ENCODE results near the gene ART4. TPM values are rescaled to one million over a fixed set of nuclear protein-coding genes. Genes with fewer than 3 reads are reported as not detected.

Gene ART4, protein sequence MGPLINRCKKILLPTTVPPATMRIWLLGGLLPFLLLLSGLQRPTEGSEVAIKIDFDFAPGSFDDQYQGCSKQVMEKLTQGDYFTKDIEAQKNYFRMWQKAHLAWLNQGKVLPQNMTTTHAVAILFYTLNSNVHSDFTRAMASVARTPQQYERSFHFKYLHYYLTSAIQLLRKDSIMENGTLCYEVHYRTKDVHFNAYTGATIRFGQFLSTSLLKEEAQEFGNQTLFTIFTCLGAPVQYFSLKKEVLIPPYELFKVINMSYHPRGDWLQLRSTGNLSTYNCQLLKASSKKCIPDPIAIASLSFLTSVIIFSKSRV
- total RNA-seq: 0.46 TPM

DNA sequence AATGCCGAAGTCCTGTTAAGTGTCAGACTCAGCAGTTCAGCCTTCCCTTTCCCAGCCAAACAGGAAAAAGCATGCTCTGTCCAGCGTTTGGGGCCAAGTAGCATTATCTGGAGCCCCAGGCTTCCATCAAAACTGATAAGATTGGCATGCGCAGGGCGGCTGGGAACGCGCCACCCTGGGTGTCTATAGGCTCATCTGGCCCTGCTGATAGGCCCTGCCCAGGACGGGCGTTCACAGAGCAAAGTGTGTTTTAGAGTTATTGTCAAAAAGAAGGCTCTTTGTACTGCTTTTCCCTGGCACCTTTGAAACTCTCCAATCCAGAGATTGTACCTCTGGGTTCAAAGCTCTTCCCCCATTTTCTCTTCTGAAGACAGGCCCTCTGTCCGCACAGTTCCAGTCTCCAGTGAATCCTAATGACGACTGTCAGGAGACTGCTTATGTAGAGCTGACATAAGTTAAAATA lies at the start of gene ART4:
TSS of gene ART4 (minus strand) at position 102 of the 463 bp plus-strand sequence. CDS start 413 bp downstream, outside the sequence.

DNA sequence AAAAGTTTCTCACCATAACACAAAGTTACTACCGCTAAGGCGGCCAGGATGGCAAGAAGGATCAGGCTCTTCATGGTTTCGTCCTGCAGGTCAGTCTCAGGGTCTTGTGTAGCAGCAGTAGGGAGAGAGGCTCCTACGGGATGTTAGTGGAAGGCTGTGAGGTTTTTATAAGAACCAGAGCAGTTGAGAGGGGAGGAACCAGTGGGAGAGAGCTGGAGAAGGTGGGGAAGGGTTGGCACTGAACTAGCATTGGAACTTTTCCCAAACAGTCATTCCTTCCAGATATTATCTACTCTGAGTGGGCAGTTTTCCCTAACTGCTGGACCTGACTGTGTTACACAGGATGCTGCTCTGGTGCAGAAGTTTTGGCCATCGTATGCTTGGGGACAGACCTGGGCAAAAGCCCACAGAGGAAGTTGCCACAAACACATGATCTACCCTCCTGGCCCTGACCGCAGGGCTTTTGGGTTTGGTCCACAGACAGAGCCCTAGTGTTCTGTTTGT lies 42.4 kb upstream of the ART4 start, which contains the start of gene MGP:
TSS of gene MGP (minus strand) at position 137 of the 504 bp plus-strand sequence. CDS start at position 74, 63 bp downstream.

DNA sequence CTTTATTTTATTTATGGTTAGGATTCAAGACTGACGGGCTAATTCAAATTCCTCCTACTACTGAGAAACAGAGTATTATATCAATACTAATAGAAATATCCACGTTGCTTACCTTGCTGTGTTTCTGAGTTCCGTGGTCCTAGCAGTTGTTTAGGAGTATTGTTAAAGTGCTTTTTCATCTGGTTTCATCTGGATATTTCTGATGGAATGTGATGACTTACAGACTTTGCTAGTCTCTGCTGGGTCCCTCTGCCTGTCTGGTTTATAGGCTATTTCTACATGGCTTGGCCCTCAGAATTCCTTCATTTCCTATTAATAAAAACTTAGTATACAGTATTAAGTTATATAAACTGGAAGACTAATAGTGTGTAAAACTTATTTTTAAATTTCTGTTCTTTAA lies 29.3 kb downstream of the ART4 start, which contains the start of gene SMCO3:
TSS of gene SMCO3 (minus strand) at position 169 of the 400 bp plus-strand sequence. CDS start 7,502 bp downstream, outside the sequence.

DNA sequence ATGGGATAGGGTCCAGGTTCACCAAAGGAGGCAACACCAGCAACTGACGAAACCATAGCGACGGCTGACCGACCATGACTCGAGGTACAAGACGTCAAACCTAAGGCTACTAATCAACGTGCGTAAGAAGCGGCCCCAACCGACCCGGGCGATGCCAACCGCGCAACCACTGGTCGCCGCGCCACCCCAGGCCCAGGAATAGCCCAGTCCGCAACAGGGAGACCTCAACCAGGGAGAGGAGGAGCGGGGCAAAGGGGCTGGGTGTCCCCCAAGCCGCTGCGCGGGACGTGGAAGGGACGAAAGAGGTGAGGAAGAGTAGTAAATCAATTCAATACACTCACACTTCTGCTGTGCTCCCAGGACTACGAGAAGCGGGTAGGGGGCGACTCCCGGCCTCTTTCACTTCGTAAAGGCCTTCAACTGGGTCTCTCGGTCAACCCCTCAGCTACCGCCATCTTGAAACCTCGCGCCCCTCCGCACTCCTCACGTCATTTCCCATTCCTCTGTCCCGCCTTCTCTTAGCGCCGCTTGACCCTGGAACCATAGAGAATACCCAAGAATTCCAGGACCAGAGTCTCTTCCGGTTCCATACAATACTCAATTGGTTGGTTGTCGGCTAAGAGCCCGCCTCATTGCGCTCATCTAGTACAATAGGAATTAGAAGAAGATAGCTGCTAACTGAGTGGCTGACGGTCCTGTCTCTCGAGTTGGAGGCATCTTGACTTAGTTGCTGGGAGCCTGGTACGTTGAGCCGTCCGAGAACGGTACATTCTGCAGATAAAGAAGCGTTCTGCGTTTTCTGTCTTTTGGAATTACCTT lies 40.1 kb downstream of the ART4 start, which contains the start of the genes C12orf60 and WBP11:
TSS of gene C12orf60 (plus strand) at position 660 of the 819 bp plus-strand sequence. CDS start 19,266 bp downstream, outside the sequence.
TSS of gene WBP11 (minus strand) at position 468 of the 819 bp plus-strand sequence. CDS start 2,095 bp downstream, outside the sequence.

Other genes with a start within 250 kb of the ART4 start
- not detected for gene GUCY2C, start 146.9 kb downstream of the ART4 start, total RNA-seq
- gene WBP11, start 40.0 kb downstream of the ART4 start, total RNA-seq: 28.4 TPM
- 3.7 TPM for gene C12orf60, start 39.9 kb downstream of the ART4 start, total RNA-seq
- not detected for gene SMCO3, start 29.3 kb downstream of the ART4 start, total RNA-seq
- 3.0 TPM for gene MGP, start 42.3 kb upstream of the ART4 start, total RNA-seq
- gene ERP27, start 95.0 kb upstream of the ART4 start, total RNA-seq: 0.46 TPM
- 19.4 TPM for gene ARHGDIB, start 118.1 kb upstream of the ART4 start, total RNA-seq
- not detected for gene PDE6H, start 129.5 kb upstream of the ART4 start, total RNA-seq